HG03159 (cell line): ENCODE data around the gene RNF10.
"Not testable (repeated sequence)": the region's sequence is repeated elsewhere in the genome, so short reads cannot be mapped to it uniquely, and the experiment has no call there.

Source experiments
- ATAC-seq: cut with Tn5 transposase; IDR thresholded peaks from one replicate; pipeline ENCODE4 v1.9.1; 2021; ENCODE audit warnings: mild to moderate bottlenecking, moderate library complexity; ENCODE audit not compliant: unreplicated experiment

RNF10 gene

DNA sequence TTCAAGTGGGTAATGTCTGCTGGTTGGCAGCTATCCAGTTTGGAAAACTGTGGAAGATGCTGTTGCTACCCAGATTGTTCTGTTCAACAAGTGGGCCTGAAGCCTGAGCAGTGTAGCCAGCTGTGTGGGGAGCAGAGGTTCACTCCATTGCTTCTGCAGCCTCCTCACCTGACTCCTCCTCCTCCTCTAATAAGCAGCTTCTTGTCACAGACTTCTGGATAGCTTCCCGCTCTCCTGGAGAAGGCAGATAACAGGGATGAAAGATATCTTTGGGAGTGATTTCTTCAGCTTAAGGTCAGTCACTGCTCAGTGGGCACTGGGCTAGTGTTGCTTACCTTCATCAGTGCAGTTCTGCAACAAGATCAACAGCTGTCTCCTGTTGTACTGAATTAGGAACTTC, 45.0 kb downstream of the RNF10 start:
- no peak for ATAC-seq

DNA sequence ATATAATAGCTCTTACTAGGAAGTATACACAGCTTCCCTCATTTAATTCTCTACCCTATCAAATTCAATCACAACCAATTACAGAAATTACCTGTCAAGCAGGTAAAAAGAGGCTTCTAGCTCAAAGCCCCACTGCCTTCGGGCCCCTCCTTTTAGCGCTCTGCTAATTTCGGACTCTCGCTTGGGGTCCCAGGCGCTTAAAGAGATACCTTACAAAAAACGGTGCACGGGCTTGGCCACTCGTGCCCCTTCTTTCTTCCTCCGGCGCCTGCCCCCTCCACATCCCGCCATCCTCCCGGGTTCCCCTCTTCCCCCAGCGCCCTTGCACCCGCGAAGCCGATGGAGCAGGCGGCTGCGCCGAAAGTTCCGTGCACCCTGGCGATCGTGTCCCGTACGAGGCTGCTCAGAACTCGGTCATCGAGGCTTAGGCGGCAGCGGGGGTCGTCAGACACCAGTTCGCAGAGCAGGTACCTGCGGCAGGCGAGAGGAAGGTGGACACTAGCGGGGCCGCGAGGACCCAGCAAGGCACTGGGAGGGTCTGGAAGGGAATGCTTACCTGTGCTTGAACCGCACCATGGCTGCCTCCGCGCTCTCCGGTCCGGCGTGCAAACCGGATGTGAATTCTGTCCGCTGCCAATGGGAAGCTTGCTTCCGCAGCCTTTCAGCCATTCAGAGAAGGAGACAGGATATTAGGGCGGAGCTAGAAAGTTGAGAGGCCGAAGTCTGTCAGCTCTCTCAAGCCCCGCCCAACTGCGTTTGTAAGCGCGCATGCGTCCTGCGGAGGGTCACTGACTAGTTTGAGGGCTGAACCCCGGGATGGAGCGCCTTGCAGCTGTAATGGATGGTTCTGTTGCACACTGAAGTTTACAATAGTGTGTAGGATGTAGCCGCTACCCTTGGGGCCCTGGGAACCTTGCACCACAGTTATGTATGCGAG, 46.9 kb downstream of the RNF10 start, which contains the start of gene POP5:
Gene POP5, minus strand, starts transcription at position 616 of the 937 bp plus-strand sequence. Its CDS starts 40 bp downstream, at position 576.
- ATAC-seq: peak; percentile 89

- no peak for ATAC-seq
Measured at GRCh38 chr12:120581998-120582397, 47.8 kb downstream of the RNF10 start.

- no peak for ATAC-seq
Measured at GRCh38 chr12:120583478-120584030, 49.4 kb downstream of the RNF10 start.

DNA sequence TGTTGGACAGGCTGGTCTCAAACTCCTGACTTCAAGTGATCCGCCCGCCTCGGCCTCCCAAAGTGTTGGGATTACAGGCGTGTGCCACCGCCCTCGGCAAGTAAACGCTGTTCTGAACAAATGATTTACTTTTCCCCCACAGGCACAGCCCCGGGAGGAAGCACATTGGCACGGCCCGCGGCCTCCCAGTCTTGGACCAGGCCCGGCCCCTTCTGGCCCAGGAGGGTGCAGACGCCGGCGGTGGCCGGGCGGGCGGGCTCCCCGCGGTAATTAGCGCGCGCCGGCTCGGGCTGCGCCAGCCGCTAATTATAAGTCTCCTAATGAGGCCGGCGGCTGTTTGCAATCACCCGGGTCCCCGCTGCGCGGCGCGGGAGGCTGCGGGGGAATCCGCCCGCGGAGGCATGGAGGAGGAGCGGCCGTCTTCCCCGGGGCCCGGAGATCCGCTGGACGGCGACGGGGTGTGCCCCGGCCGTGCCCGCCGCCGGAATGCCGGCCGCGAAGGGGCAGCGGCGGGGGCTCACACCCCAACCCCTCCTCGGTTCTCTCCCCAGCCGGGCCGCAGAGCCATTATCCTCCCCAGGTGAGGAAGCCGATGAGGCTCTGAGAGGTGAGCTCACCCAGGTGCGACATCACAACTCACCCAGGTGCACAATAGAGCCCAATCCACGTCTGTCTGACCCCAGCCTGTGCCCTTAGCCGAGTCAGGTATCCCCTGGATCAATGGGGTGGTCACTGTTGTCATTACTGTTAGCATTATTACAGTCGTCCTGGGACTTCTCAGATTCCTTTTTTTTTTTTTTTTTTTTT, 50.4 kb downstream of the RNF10 start:
- ATAC-seq: no peak

DNA sequence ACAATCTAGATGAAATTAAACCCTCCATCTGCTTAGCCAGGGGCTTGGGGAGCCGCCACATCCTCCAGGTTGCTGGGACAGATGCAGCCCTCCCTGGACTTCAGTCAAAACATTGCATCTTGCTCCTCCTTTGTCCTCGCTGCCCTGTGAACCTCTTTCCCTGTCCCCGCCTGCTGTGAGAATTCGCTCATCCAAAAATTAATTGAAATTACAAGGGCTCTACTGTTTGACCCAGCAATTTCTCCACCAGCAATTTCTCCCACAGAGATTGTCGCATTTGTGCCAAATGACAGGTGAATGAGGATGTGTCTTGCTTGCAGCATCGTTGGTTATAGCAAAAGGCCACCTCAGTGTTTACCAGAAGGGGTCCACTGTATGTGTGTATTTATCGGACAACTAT, 52.0 kb downstream of the RNF10 start:
- ATAC-seq: no peak

DNA sequence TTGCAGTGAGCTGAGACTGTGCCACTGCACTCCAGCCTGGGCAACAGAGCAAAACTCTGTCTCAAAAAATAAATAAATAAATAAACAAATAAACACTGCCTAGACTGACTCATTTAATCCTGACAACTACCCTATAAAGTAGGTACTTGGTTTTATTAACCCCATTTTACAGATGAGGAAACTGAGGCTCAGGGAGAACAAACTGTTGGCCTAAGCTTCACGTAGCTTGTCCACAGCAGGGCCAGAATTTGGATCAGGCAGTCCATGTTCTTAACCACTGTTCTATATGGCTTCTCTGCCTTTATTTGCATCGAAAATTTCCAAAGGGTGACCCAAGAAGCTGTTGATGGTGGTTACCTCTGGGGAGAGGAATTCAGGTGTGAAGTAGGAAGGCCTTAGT, 52.7 kb downstream of the RNF10 start:
- ATAC-seq: no peak

GRCh38 chr12:120588371-120588770, 54.2 kb downstream of the RNF10 start:
- no peak for ATAC-seq

- ATAC-seq: no peak
Measured at GRCh38 chr12:120588948-120589930, 55.1 kb downstream of the RNF10 start.

DNA sequence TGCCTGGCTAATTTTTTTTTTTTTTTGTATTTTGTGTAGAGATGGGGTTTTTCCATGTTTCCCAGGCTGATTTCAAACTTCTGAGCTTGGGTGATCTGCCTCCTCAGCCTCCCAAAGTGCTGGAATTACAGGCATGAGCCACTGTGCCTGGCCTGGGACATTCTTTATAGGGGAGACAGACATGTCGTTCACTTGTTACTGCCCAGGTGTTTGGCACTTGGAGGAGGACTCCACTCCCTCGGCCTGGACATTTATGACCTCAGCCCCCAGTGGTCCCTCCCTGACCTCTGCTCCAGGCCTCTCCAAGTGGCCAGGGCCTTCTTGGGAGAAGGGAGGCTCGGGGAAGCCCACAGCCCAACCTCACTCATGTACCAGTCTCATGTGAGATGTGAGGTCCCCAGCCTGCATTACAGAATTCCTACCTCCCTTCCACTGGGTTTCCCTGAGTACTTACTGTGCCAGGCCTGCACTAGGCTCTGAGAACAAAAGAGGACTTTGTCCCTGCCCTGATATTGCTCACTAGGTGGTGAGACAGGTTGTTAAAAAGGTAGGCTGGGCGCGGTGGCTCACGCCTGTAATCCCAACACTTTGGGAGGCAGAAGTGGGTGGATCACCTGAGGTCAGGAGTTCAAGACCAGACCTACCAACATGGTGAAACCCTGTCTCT, 56.7 kb downstream of the RNF10 start:
- ATAC-seq: no peak

GRCh38 chr12:120592121-120593049, 58.2 kb downstream of the RNF10 start:
- no peak for ATAC-seq

DNA sequence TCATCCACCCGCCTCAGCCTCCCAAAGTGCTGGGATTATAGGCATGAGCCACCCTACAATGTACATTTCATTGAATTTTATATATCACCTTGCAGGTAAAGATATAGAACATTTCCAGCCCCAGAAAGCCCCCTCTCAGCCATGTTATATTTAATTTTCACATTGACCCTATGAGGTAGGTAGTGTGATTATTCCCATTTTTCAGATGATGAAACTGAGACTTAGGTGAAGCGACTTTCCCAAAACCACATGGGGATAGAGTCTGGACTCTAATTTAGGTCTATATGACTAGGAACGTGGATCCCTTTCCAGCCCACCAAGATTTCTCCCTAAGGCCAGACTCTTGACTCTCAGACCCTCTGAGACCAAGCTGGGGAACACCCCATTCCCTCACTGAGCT, 62.7 kb downstream of the RNF10 start:
- ATAC-seq: no peak

- ATAC-seq: no peak
Measured at GRCh38 chr12:120597861-120598260, 63.7 kb downstream of the RNF10 start.

DNA sequence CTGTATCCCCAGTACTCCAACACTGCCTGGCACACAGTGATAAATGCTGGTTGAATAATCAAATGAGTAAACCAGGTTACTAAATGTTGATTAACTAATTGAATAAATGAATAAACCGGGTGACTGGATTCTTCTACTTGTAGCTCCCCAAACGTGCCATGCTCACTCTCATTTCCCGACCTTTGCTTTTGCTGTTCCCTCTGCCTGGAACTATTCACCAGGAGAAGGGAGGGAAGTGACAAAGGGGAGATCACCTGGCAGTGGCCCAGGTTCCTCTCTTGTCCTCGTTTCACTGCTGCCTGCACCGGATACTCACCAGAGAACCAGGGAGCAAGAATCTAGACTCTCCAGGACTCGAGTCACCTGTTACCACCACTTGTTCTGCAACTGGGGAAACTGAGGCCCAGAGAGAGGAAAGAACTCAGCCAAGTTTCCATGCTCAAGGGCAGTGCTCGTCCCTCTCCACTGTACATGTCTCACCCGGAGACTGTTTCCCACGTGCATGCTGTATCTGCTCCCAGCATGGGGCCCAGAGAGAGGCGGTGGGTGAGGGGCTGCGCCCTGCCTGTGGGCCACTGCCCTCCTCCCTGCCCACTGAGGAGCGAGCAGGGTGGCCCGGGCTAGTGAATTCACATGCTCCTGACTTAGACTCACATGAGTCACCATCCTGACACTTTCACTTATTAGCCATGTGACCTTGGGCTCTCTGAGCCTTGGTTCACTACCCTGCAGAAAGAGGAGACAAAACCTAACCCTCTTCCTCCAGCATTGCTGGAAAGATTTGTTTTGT, 64.7 kb downstream of the RNF10 start:
- no peak for ATAC-seq

DNA sequence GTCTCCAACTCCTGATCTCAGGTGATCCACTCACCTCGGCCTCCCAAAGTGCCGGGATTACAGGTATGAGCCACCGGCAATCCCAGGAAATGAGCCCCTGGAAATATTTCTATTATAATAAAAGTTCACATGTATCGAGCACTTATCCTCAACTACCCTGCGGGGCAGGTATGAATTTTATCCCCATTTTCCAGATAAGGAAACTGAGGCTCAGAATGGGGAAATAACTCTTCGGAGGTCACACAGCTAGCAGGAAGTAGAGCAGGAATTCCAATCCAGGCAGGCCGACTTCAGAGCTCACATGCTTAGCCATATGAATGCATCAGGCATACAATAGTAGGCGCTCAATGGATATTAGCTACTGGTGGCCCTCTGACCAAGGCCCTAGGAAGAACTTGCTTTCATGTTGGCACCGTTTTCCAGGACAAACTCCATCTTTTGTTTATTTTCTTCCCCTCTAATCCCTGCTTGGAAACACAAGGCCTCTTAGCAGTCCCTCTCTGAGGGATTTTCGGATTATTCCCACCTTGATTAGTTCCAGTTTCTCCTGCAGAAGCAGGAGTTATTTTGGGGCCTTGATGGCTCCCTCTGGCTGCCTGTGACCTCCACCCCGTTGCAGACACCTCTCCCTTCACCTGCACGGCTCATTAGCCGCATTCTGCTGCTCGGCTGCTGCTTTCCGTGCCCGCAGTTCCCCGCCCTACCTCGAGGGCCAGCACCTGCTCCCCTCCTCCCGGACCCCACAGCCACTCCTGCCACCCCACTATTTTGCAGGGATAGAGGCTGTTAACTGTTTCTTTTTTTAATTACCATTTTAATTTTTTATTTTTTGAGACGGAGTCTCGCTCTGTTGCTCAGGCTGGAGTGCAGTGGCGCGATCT, 65.8 kb downstream of the RNF10 start:
- no peak for ATAC-seq

GRCh38 chr12:120602416-120602815, 68.3 kb downstream of the RNF10 start:
- not testable (repeated sequence) for ATAC-seq

DNA sequence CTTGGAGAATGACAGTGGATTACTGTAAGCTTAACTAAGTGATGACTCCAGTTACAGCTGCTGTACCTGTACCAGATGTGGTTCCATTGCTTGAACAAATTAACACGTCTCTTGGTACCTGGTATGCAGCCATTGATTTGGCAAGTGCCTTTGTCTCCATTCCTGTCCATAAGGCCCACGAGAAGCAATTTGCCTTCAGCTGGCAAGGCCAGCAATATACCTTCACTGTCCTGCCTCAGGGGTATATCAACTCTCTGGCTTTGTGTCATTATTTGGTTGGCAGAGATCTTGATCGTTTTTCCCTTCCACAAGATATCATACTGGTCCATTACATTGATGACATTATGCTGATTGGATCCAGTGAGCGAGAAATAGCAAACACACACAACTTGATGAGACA, 76.4 kb downstream of the RNF10 start:
- ATAC-seq: no peak
